Fibroblast of skin of abdomen (primary cell): Measurements from ENCODE around the gene TIMM8A.
"Not testable (repeated sequence)": the region's sequence is repeated elsewhere in the genome, so short reads cannot be mapped to it uniquely, and the experiment has no call there.

Experiments
- DNase-seq: peaks from one replicate; pipeline ENCODE4 v3.0.0-alpha.2; 2013

TIMM8A gene

DNA sequence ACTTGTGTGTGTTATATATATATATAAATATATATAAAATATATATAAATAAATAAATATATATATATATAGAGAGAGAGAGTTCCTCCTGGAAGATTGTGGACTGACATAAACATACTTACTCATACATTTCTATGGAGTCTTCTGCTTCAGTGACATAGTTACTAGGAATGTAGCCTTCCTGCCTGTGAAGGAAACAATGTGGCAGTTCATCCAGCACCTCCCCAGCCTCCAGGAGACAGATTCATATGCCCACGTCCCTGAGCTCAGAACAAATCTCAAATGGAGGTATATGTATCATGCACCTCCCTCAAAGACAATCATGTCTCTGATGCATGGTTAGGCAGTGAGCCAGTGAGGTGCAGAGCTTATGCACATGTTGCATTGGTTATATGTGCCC is 11.4 kb upstream of the TIMM8A start:
- peak; percentile 10 for DNase-seq

DNA sequence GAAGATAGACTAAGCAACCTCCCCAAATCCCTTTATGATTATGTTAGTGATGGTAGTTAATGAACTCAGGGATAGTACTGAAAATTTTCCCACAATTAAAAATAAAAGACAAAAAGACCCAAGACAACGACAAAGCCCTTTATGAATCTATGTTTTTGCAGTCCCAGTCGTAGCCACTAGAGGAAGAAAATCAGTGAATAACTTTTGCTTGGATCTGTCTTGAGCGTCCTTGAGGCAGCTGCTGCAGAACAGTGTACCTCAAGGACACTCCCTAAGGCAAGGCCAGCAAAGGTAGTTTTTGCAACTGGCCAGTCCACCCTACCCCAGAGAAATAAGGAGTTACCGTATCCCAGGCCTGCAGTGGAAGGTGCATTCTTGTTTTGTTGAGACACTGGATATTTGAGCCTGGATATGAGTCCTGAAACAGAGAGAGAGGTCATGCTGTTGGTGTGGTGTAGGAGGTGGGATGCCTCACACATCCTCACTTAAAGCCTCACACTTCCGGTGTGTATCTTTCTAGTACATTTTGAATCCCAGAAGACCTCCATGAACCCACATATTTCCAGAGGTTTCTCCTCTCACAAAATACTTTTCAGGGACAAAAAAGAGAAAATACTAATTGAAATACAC is 8.7 kb upstream of the TIMM8A start:
- no peak for DNase-seq

- no peak for DNase-seq
These were observed 636 bp upstream of the TIMM8A start for GRCh38 chrX:101349193-101349562.

- DNase-seq = no peak
These were observed 587 bp downstream of the TIMM8A start for GRCh38 chrX:101347859-101348451.

- no peak for DNase-seq
These were observed 10.7 kb downstream of the TIMM8A start for GRCh38 chrX:101337776-101338271.

DNA sequence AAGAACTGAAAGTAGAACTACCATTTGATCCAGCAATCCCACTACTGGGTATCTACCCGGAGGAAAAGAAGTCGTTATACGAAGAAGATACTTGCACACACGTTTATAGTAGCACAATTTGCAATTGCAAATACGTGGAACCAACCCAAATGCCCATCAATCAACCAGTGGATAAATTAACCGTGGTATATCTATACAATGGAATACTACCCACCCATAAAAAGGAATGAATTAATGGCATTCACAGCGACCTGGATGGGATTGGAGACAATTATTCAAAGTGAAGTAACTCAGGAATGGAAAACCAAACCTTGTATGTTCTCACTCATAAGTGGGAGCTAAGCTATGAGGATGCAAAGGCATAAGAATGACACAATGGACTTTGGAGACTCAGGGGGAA is 14.2 kb downstream of the TIMM8A start:
- DNase-seq = not testable (repeated sequence)

DNA sequence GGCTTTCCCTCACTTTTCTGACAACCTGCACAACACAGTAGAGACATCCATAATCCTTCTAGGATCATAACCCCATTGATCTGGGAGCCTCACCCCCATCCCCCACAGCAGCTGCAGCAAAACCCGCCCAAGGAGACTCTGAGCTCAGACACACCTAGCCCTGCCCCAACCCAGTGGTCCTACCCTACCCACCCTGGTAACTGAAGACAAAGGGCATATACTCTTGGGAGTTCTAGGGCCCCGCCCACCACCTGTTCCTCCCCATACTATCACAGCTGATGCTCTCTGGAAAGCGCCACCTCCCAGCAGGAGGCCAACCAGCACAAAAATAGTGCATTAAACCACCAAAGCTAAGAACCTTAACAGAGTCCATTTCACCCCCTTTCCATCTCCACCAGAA is 21.9 kb downstream of the TIMM8A start:
- DNase-seq = not testable (repeated sequence)

DNA sequence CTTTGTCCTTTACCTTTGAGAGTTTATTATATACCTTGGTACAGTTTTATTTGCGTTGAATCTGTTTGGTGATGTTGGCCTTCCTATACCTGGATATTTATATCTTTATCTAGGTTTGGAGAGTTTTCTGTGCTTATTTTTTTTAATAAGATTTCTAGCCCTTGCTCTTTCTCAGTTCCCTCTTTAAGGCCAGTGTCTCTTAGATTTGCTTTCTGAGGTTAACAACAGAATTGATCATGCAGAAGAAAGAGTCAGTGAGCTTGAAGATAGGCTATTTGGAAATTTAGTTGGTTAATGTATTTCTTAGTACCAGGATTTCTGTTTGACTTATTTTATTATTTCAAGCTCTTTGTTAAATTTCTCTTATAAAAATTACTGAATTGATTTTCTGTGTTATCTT is 44.8 kb downstream of the TIMM8A start:
- no peak for DNase-seq
